GM23338 (cell line): ENCODE measurements around the gene COPS7B. TPM values are rescaled to one million over a fixed set of nuclear protein-coding genes. Genes with fewer than 3 reads are reported as not detected.

Experiments used
- ATAC-seq: fragments of 200-7000 bp; cut with Tn5 transposase; 3 replicates; pipeline ENCODE4 v1.9.1; 2020
- DNase-seq: peaks from one replicate; pipeline ENCODE4 v3.0.0-alpha.2; 2015; ENCODE audit warnings: low spot score
- H2AFZ ChIP-seq: fragments of 200-600 bp; sonication (generic); 2 replicates; pipeline ENCODE4 v1.8.0; 2016; ENCODE audit warnings: antibody characterized with exemption, mild to moderate bottlenecking, moderate library complexity
- H3F3A ChIP-seq: fragments of 200-600 bp; sonication (generic); replicated peaks from 2 replicates; pipeline ENCODE4 v1.8.0; 2017; ENCODE audit warnings: antibody characterized with exemption, mixed run types, low read depth
- H3K27ac ChIP-seq: fragments of 200-600 bp; sonication (generic); 2 replicates; pipeline ENCODE4 v1.6.1; 2016; ENCODE audit warnings: low read depth
- H3K27me3 ChIP-seq: fragments of 200-600 bp; sonication (generic); 2 replicates; pipeline ENCODE4 v1.8.0; 2016; ENCODE audit warnings: mild to moderate bottlenecking, mixed run types, moderate library complexity; ENCODE audit not compliant: insufficient read depth
- H3K36me3 ChIP-seq: fragments of 200-600 bp; sonication (generic); 2 replicates; pipeline ENCODE4 v1.8.0; 2016; ENCODE audit warnings: mild to moderate bottlenecking; ENCODE audit not compliant: insufficient read depth
- H3K4me1 ChIP-seq: fragments of 200-600 bp; sonication (generic); 2 replicates; pipeline ENCODE4 v1.8.0; 2016; ENCODE audit warnings: mild to moderate bottlenecking, moderate library complexity; ENCODE audit not compliant: insufficient read depth
- H3K4me2 ChIP-seq: fragments of 200-600 bp; sonication (generic); 2 replicates; pipeline ENCODE4 v1.7.1; 2017; ENCODE audit warnings: mixed run types
- H3K4me3 ChIP-seq: fragments of 200-600 bp; sonication (generic); 2 replicates; pipeline ENCODE4 v1.6.1; 2016; ENCODE audit warnings: mixed run types
- H3K79me2 ChIP-seq: fragments of 200-600 bp; sonication (generic); replicated peaks from 2 replicates; pipeline ENCODE4 v1.8.0; 2017; ENCODE audit warnings: mild to moderate bottlenecking; ENCODE audit not compliant: insufficient read depth
- H3K9me2 ChIP-seq: fragments of 200-600 bp; sonication (generic); 2 replicates; pipeline ENCODE4 v1.8.0; 2017; ENCODE audit not compliant: insufficient read depth
- H4K20me1 ChIP-seq: fragments of 200-600 bp; sonication (generic); replicated peaks from 2 replicates; pipeline ENCODE4 v1.8.0; 2017; ENCODE audit warnings: mild to moderate bottlenecking; ENCODE audit not compliant: insufficient read depth
- H3K27ac Mint-ChIP-seq: 2 replicates; pipeline ENCODE4 v1.8.0; 2020; ENCODE audit warnings: inconsistent platforms, mild to moderate bottlenecking, moderate library complexity, mixed read lengths
- H3K27me3 Mint-ChIP-seq: 3 replicates; pipeline ENCODE4 v1.8.0; 2022; ENCODE audit warnings: low read depth, mild to moderate bottlenecking, moderate library complexity, mixed read lengths, inconsistent platforms; ENCODE audit not compliant: insufficient read depth, poor library complexity
- H3K36me3 Mint-ChIP-seq: 3 replicates; pipeline ENCODE4 v1.8.0; 2021; ENCODE audit warnings: low read depth, mild to moderate bottlenecking, inconsistent platforms, moderate library complexity, mixed read lengths
- H3K4me1 Mint-ChIP-seq: 3 replicates; pipeline ENCODE4 v1.8.0; 2020; ENCODE audit warnings: mild to moderate bottlenecking, inconsistent platforms, mixed read lengths
- H3K4me3 Mint-ChIP-seq: 3 replicates; pipeline ENCODE4 v1.8.0; 2021; ENCODE audit warnings: moderate library complexity, mild to moderate bottlenecking, inconsistent platforms, mixed read lengths
- H3K9me3 Mint-ChIP-seq: 3 replicates; pipeline ENCODE4 v1.8.0; 2020; ENCODE audit warnings: moderate library complexity, mild to moderate bottlenecking, inconsistent platforms, mixed read lengths
- CREB1 ChIP-seq: fragments of 250-450 bp; sonication (Bioruptor Pico); IDR thresholded peaks from 2 replicates; pipeline ENCODE4 v1.5.0; 2020; ENCODE audit warnings: low read depth, mild to moderate bottlenecking, moderate library complexity
- CTCF ChIP-seq, 2 experiments: fragments of 200-600 bp in 1 of 2; sonication (generic) in 1 of 2; conservative IDR thresholded peaks; 2 replicates each; pipeline versions ENCODE4 v1.5.1 to v1.6.1; 2016 to 2017; ENCODE audit warnings: antibody characterized with exemption in 2 of 2, low read depth in 2 of 2, mild to moderate bottlenecking in 2 of 2, moderate library complexity in 1 of 2
- ETS1 ChIP-seq: IDR thresholded peaks from 2 replicates; pipeline ENCODE4 v1.6.1; 2016; ENCODE audit warnings: antibody characterized with exemption
- EZH2 ChIP-seq: fragments of 200-600 bp; sonication (generic); IDR thresholded peaks from one replicate; pipeline ENCODE4 v1.8.0; 2017; ENCODE audit warnings: antibody characterized with exemption, mild to moderate bottlenecking, low read depth; ENCODE audit not compliant: unreplicated experiment
- EZH2phosphoT487 ChIP-seq: fragments of 200-600 bp; sonication (generic); IDR thresholded peaks from one replicate; pipeline ENCODE4 v1.8.1; 2018; ENCODE audit warnings: antibody characterized with exemption; ENCODE audit not compliant: unreplicated experiment
- POLR2AphosphoS5 ChIP-seq: IDR thresholded peaks from 2 replicates; pipeline ENCODE4 v1.6.1; 2016; ENCODE audit warnings: antibody characterized with exemption, low read depth
- REST ChIP-seq: IDR thresholded peaks from one replicate; pipeline ENCODE4 v1.6.1; 2018; ENCODE audit warnings: antibody characterized with exemption; ENCODE audit not compliant: unreplicated experiment
- STAT1 ChIP-seq: IDR thresholded peaks from one replicate; pipeline ENCODE4 v1.6.1; 2016; ENCODE audit warnings: antibody characterized with exemption; ENCODE audit not compliant: unreplicated experiment
- ZNF331 ChIP-seq: fragments of 250-450 bp; sonication (Bioruptor Pico); IDR thresholded peaks from 2 replicates; pipeline ENCODE4 v1.5.0; 2020; ENCODE audit warnings: low read depth, mild to moderate bottlenecking, moderate library complexity
- ZNF462 ChIP-seq: fragments of 250-450 bp; sonication (Bioruptor Pico); IDR thresholded peaks from 2 replicates; pipeline ENCODE4 v1.5.0; 2020; ENCODE audit warnings: mild to moderate bottlenecking, moderate library complexity
- long read RNA-seq: library from polyadenylated mRNA; unstranded; transcript quantifications from one replicate; pipeline ENCODE4 v2.0.0, GENCODE V29; 2020; ENCODE audit not compliant: unreplicated experiment
- polyA plus RNA-seq: library from polyadenylated mRNA; unstranded; fragments of >200 nt; fragmentation: Nextera tagmentation; extraction: Ambion mirVana; gene quantifications from 2 replicates; pipeline ENCODE4 v1.2.1, GENCODE V29; 2016
- total RNA-seq: library from RNA; depleted of rRNA; stranded (reverse); fragments of >200 nt; shearing (Covaris generic); gene quantifications from 2 replicates; pipeline ENCODE4 v1.2.3, GENCODE V29; 2014; rRNA removed

The COPS7B gene
- 61.6 and 63.7 TPM in 2 replicates for total RNA-seq
- polyA plus RNA-seq, result 40.9 and 44.9 TPM in 2 replicates
- long read RNA-seq, transcript COPS7B-207 (7 exons, 1,103 nt), result minor isoform, 7 of 67 reads
- long read RNA-seq, transcript COPS7B-201 (7 exons, 2,544 nt), result major isoform, 44 of 67 reads
- long read RNA-seq, partial matches to known transcripts, result 7 of 67 reads
- long read RNA-seq, other reads (novel, unspliced or antisense), result 6 of 67 reads

- Histone ChIP-seq H3F3A (peaks cover 21% of the 10 kb centered on the region), H3K4me2 (peak within 1 kb of the TSS; percentile 99), H3K4me1 (peaks cover 23% of the 10 kb centered on the region), H3K9me2 (no peaks in the 10 kb centered on the region), H3K27me3 (no peaks in the 10 kb centered on the region), H3K4me3 (peak within 1 kb of the TSS; percentile 98), H3K79me2 (peaks cover 84% of the 10 kb centered on the region), H4K20me1 (peaks cover 29% of the 10 kb centered on the region; the same call in 1 of the 2 replicates), H2AFZ (peak within 1 kb of the TSS; percentile 98), H3K36me3 (no peaks in the 10 kb centered on the region; the same call in 1 of the 2 replicates), H3K27ac (peak within 1 kb of the TSS; percentile 99)
- DNase-seq, result peak; percentile 96
- Mint-ChIP-seq H3K4me3 (peak within 1 kb of the TSS; percentile 85), H3K36me3 (peaks cover 11% of the 10 kb centered on the region; the same call in 2 of the 3 replicates), H3K27me3 (peaks cover 4% of the 10 kb centered on the region), H3K27ac (peak within 1 kb of the TSS; percentile 97), H3K4me1 (peaks cover 27% of the 10 kb centered on the region), H3K9me3 (no peaks in the 10 kb centered on the region)
- no peak for TF ChIP-seq ZNF331 (CRISPR knock-in tag)
- TF ChIP-seq ETS1, result peak; percentile 86
- no peak for TF ChIP-seq REST
- TF ChIP-seq EZH2, result no peak
- peak; percentile 68 to 88 for TF ChIP-seq CTCF (conservative IDR thresholded peaks at IDR 0.05; ENCODE audit: low read depth in 2 of 2)
- TF ChIP-seq EZH2phosphoT487, result no peak
- peak; percentile 82 for TF ChIP-seq CREB1 (CRISPR knock-in tag)
- peak; percentile 73 for TF ChIP-seq POLR2AphosphoS5
- no peak for TF ChIP-seq ZNF462 (CRISPR knock-in tag)
- TF ChIP-seq STAT1, result no peak
- ATAC-seq, result peak; percentile 86
Measured at GRCh38 chr2:231786177-231786916, at the start of gene COPS7B. COPS7B (plus strand) TSS chr2:231786445; CDS start chr2:231788571, 2,126 bp downstream.
